ENCODE data around the gene MAP3K13. TPM values are rescaled to one million over a fixed set of nuclear protein-coding genes. Genes with fewer than 3 reads are reported as not detected.

Gene MAP3K13
- total RNA-seq, 1 experiment from 2014 or later = 10.6 TPM

- no peak overlapping the region for H2BK15ac ChIP-seq (ENCODE audit: low read depth, low read length)
- H3K79me1 ChIP-seq (ENCODE audit: insufficient read depth, low read depth, low read length, poor library complexity, severe bottlenecking) = no peaks in the 10 kb centered on the region
- H2BK120ac ChIP-seq (ENCODE audit: low read depth, low read length, poor library complexity, severe bottlenecking) = no peak overlapping the region
- H3K23ac ChIP-seq (ENCODE audit: insufficient read length, low read depth, low read length) = no peak overlapping the region
- Mint-ChIP-seq H3K27me3 (ENCODE audit: low read depth) (peaks cover 7% of the 10 kb centered on the region), H3K27ac (no peak overlapping the region), H3K9me3 (no peaks in the 10 kb centered on the region), H3K4me3 (no peak overlapping the region), H3K36me3 (ENCODE audit: insufficient read depth in 1 of 3, low read depth in 3 of 3) (no peaks in the 10 kb centered on the region; a peak in 1 of 7 replicates), H3K4me1 (peaks cover 1 to 3% of the 10 kb centered on the region in 2 experiments)
- no peak overlapping the region for H3K56ac ChIP-seq (ENCODE audit: insufficient read length, low read depth, low read length)
- H2BK5ac ChIP-seq (ENCODE audit: insufficient read length, low read length) = no peak overlapping the region
- no peak overlapping the region for H3K4ac ChIP-seq (ENCODE audit: low read depth, low read length)
- no peak overlapping the region for H4K8ac ChIP-seq (replicated peaks; ENCODE audit: insufficient read length, low read depth, low read length)
- H3K18ac ChIP-seq (ENCODE audit: insufficient read length, low read depth, low read length) = no peak overlapping the region
- H4K91ac ChIP-seq (ENCODE audit: insufficient read length, low read depth, low read length) = no peak overlapping the region
- H3K14ac ChIP-seq (ENCODE audit: insufficient read depth, low read length) = no peak overlapping the region
- H2BK12ac ChIP-seq (ENCODE audit: insufficient read length, low read depth, low read length) = no peak overlapping the region
- no peaks in the 10 kb centered on the region for H3K23me2 ChIP-seq (ENCODE audit: insufficient read length, low read depth, low read length, poor library complexity, severe bottlenecking)
- DNase-seq = no peak
- no peak overlapping the region for H2AK5ac ChIP-seq (ENCODE audit: insufficient read length, low read length)
- H4K5ac ChIP-seq (ENCODE audit: insufficient read length, low read depth, low read length) = no peak overlapping the region
- TF ChIP-seq CTCF (conservative IDR thresholded peaks at IDR 0.05) = no peak
- no peak overlapping the region for H2AFZ ChIP-seq (ENCODE audit: low read length)
- H4K20me1 ChIP-seq (ENCODE audit: control insufficient read depth, insufficient read depth, insufficient read length) = no peaks in the 10 kb centered on the region
- H3K9me3 ChIP-seq (ENCODE audit: control insufficient read depth, low read depth, low read length) = no peaks in the 10 kb centered on the region
- no peaks in the 10 kb centered on the region for H3K4me1 ChIP-seq (ENCODE audit: insufficient read depth, low read length)
- H3K79me2 ChIP-seq (ENCODE audit: insufficient read depth, low read length) = no peaks in the 10 kb centered on the region
- WGBS (ENCODE audit: extremely low coverage, insufficient read length, low lambda C conversion rate) = no CpG with 5 or more reads among the region's 3 CpGs
- H3K27me3 ChIP-seq (ENCODE audit: insufficient read depth, low read length) = no peaks in the 10 kb centered on the region
- H3K27ac ChIP-seq (ENCODE audit: insufficient read length, low read depth, low read length) = no peak overlapping the region
- no peak overlapping the region for H3K9ac ChIP-seq (ENCODE audit: extremely low read depth, insufficient read length, low read length)
- H3T11ph ChIP-seq (ENCODE audit: low read length) = no peak overlapping the region
- no peak overlapping the region for H3K4me2 ChIP-seq (ENCODE audit: insufficient read depth, insufficient read length, low read length)
- H2BK20ac ChIP-seq (ENCODE audit: low read depth, low read length, poor library complexity, severe bottlenecking) = no peak overlapping the region
Measured at GRCh38 chr3:185504636-185505035, 141.7 kb downstream of the MAP3K13 start.

Data from H9 (cell line).